NCI-H460 (cell line): Measurements from ENCODE around the gene FOXF1. TPM values are rescaled to one million over a fixed set of nuclear protein-coding genes. Genes with fewer than 3 reads are reported as not detected.

ENCODE experiments used
- DNase-seq: peaks from one replicate; pipeline ENCODE4 v3.0.0-alpha.2; 2016; ENCODE audit warnings: low read depth; ENCODE audit errors: extremely low read depth
- total RNA-seq: library from RNA; depleted of rRNA; stranded (reverse); fragments of >200 nt; shearing (Covaris generic); gene quantifications from 2 replicates; pipeline ENCODE4 v1.2.3, GENCODE V29; 2014

FOXF1 gene
- total RNA-seq, 1 experiment from 2014 or later: 8.2 TPM

GRCh38 chr16:86492267-86492960 lies 17.9 kb upstream of the FOXF1 start:
- no peak for DNase-seq

DNA sequence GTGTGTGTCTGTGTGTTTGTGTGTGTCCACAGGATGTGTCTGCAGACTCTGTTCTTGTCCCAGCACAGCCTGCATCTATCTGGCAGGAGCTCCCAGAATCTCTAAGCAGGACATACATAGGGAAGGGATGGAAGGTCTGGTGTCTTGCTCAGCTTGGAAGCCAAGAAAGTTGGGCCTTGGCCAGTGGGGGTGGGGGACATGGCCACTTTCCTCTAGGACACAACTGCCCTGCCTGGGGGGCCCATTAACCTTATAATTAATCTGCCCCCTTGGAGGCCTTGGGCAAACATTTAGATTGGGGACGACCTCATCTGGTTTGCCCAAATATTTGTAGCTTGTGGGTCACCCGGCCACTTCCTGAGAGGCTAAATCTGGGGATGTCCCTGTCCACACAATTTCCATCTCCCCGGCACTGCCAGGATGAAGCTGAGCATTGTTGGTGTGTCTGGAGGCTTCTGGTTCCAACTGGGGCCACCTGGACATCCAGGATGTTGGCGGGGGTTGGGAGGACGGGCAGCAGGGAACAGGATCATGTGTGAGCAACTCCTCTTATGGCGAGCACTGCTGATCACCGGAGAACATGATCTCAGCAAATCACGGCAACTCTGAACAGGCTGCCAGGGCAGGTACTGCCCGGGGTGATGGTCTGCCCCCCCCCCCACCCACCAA lies 17.2 kb upstream of the FOXF1 start:
- DNase-seq: no peak

DNA sequence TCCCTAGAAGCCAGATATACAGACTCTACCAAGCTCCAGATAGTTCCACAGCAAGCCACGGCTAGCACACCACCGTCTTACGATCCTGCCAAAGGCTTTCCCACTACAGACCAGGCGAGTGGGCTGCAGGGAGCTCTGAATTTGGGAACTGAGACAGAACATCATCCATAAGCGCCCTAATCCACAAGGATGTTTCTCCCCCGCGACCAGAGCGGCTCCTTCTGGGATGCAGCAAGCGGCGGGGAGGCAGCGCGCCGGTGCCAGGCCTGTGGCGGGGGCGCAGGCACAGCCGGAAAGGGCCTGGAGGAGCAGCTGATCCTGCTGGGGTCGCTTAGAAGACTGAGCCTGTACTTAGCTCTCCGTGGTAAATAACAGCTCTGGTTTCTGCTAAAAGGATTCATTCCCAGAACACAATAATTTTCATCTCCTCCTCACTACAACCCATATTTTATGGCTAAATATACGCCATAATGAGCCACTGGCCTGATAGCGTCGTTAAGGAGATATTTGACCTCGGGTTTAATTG lies 16.2 kb upstream of the FOXF1 start:
- no peak for DNase-seq

- DNase-seq: no peak
These were observed 15.6 kb upstream of the FOXF1 start for GRCh38 chr16:86494565-86495356.

- DNase-seq: no peak
These were observed 15.0 kb upstream of the FOXF1 start for GRCh38 chr16:86495357-86495701.

DNA sequence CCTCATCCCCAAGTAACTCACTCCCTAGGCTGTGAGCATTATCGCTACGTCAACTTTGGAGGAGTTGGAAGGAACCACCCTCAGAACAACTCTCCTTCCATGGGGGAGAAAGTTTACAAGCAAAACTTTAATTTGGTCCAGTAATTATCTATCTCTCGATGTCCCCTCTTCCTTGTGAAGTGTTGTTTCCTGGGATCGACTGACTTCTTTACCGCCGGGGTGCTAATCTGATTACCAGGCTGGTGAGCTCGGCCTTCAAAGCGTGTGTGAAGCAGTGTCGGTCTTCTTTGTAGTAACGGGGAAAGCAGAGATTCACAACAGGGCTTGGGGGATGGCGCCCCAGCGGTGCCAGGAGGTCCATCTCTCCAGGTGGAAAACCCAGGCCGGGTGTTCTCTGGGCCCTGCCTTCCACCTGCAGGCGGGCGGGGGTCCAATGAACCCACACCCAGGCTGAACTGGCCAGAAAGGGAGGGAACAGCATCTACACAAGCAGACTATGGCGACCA lies 14.5 kb upstream of the FOXF1 start:
- DNase-seq: no peak

GRCh38 chr16:86496262-86496928 lies 13.9 kb upstream of the FOXF1 start:
- DNase-seq: no peak

DNA sequence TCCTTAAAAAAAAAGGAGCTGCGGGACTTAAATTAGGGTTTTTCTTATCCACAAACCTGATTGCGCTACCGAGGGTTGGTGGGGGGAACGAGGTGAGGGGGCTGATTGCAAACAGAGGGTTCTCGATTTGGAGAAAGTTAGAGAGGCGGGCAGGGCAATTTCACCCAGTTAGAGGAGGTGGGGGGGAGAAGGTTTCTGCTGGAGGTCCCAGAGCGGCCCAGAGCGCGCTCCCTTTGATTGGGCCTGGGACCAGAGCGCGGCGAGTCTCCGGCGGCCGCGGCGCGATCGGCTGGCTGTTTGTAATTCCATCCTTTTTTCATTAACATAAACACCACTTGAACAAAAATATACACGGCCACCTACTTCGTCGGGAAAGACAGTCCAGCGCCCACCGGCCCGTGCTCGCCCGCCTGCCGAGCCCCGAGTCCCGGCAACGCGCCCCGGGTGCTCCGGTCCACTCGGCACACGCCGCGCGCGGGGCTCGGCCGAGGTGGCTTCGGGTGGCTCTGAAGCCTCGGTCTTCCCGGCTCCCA lies 13.3 kb upstream of the FOXF1 start:
- DNase-seq: no peak

DNA sequence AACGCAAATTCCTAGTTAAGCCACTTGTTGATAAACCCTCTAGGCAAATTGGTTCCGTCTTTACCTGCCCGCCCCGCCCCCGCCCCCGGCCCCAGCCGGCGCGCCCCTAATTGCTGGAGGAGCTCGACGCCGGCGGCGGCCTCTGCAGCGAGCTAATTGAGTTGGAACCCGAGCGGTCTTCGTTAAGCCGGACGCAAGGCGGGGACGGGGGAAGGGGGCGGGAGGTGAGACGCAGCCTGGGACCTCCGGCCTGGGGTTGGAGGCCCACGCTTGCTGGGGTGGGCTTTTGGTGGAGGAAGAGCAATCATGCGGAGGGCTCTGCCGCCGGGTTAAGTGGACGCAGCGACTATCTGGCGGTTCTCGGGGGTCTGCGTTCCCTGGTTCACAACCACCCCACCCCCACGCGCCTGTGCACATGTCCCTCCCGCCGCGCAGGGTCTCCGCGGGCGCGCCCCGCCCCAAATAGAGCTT lies 12.7 kb upstream of the FOXF1 start:
- no peak for DNase-seq

- DNase-seq: no peak
These were observed 12.1 kb upstream of the FOXF1 start for GRCh38 chr16:86498155-86498670.

GRCh38 chr16:86498671-86499439 lies 11.5 kb upstream of the FOXF1 start:
- no peak for DNase-seq

DNA sequence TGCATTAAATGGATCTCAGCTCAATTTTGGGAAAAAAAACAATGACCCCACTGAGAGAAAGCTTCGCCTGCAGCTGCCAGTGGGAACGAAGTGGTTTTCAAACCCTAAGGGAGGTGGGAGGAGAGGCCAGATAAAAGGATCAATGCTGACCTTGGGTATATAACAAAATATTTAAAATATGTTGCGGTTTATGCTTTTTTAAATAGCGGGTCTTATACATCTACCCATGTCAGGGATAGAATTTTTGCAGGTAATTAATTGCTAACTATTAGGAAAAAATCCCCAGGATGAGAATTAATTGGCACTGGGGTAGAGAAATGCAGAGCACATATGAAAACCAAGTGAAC lies 10.9 kb upstream of the FOXF1 start:
- no peak for DNase-seq

DNA sequence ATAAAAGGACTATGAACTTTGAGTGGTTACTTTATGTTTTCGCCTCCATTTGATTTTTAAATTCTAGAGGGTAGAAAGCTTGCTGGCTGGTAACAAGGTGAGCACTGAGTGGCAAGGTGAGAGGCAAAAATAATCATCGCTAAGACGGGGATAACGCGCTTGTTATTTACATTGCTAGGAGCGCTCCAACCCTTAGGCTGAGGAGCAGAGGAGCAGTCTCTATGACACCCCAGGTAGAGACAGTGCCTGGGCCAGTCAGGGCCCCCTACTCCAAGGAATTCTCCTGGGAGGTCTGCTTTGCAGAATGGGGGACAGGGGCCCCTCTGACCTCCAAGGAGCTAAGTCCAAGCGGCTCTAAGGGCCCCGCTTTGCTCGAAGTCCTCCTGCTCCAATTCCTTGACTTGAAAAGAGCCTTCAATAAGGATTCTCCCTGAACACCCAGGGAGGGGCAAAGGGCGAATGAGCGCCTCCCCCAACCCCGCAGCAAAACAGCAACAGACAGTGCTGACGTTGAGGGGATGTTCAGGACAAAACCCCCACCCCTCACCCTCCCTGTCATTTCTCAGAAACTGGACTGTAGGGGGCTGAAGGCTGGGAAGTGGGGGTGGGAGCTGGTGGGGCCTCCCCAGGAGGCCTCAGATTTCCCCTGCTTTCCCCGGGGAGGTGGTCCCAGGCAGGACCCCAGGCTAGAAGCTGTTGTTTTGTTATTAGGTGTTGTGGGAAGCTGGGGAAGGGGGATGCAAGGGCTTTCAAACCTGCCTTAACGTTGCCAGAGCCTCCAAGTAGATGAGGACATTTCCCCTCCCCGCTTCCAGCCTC lies 10.2 kb upstream of the FOXF1 start:
- DNase-seq: no peak

- no peak for DNase-seq
These were observed 9.4 kb upstream of the FOXF1 start for GRCh38 chr16:86500708-86501510.

GRCh38 chr16:86501989-86502855 lies 8.1 kb upstream of the FOXF1 start:
- no peak for DNase-seq

DNA sequence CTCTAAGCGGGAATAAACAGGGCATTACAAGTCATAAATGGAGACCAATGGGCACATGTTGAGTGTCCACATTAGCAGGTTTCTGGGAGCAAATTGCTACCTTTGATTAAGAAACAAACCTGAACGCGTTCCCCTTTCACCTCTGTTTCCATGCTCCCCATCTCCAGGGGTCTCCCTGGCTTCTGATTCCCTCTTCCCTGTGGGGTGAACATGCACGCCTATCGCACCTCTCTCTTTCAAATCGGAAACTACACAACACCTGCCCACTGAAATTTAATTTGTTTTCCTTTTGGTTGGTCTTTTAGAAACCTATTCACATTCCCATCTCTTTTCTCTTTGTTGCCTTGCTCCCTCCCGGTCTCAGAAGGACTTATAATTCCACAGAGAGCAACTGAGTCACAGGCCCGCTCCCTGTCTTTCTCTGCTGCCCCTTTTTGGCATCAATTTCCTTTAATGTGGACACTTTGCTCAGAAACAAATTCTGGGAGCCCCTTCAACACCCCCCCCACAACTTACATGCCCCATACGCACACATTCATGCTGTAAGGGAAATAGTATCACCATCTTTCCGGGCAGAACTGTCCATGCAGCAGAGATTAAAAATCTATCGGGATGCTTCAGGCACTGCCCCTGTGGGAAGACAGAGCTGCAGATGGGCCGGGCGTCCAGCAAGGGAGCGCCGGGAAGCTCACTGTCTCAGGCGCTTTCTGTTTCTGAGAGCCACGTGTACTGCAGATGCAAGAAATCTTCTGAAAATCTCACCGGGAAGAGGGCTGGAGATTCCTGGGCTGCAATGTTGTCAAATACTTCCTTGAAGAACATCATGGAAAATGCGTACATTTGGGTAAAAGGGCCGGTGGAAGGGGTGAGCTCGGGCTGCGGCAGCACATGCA lies 7.2 kb upstream of the FOXF1 start:
- DNase-seq: no peak
